Kidney epithelial cell (primary cell): ENCODE measurements around the gene ZMIZ1. TPM values are rescaled to one million over a fixed set of nuclear protein-coding genes. Genes with fewer than 3 reads are reported as not detected.

ENCODE experiments used
- DNase-seq: peaks from one replicate; pipeline ENCODE4 v3.0.0-alpha.2; 2010; ENCODE audit warnings: low read depth
- H3K27me3 ChIP-seq: 2 replicates; pipeline ENCODE4 v1.6.0; 2011; ENCODE audit warnings: low read length; ENCODE audit not compliant: control insufficient read depth, insufficient read depth
- H3K36me3 ChIP-seq: 2 replicates; pipeline ENCODE4 v1.5.1; 2011; ENCODE audit warnings: low read length; ENCODE audit not compliant: control insufficient read depth, insufficient read depth
- H3K4me3 ChIP-seq: 2 replicates; pipeline ENCODE4 v1.5.1; 2011; ENCODE audit warnings: low read depth, mild to moderate bottlenecking, control low read depth, low read length
- CTCF ChIP-seq: IDR thresholded peaks from 2 replicates; pipeline ENCODE4 v1.5.1; 2011; ENCODE audit warnings: mild to moderate bottlenecking, moderate library complexity, low read length, control low read depth, inconsistent platforms; ENCODE audit not compliant: insufficient read depth, poor library complexity, severe bottlenecking
- total RNA-seq: library from RNA; depleted of rRNA; stranded (reverse); fragments of >200 nt; gene quantifications from 2 replicates; pipeline ENCODE4 v1.2.3, GENCODE V29; 2015

The ZMIZ1 gene
- total RNA-seq, 1 donor from 2014 or later, result 57.5 TPM

- Histone ChIP-seq H3K4me3 (no peak overlapping the region), H3K36me3 (no peaks in the 10 kb centered on the region), H3K27me3 (peaks cover 2% of the 10 kb centered on the region)
- TF ChIP-seq CTCF, result no peak
- DNase-seq, result no peak
Observed at GRCh38 chr10:79053481-79054202, 15.1 kb upstream of the ZMIZ1 start.

GRCh38 chr10:79054203-79055099, 14.3 kb upstream of the ZMIZ1 start:
- no peak for TF ChIP-seq CTCF
- H3K4me3 ChIP-seq, result no peak overlapping the region
- H3K27me3 ChIP-seq, result peaks cover 2% of the 10 kb centered on the region
- no peaks in the 10 kb centered on the region for H3K36me3 ChIP-seq
- DNase-seq, result no peak

GRCh38 chr10:79055100-79055782, 13.5 kb upstream of the ZMIZ1 start:
- H3K36me3 ChIP-seq, result no peaks in the 10 kb centered on the region
- no peak for TF ChIP-seq CTCF

GRCh38 chr10:79055892-79056291, 12.9 kb upstream of the ZMIZ1 start:
- H3K27me3 ChIP-seq, result peaks cover 4% of the 10 kb centered on the region
- TF ChIP-seq CTCF, result no peak
- H3K36me3 ChIP-seq, result no peaks in the 10 kb centered on the region
- no peak overlapping the region for H3K4me3 ChIP-seq
- no peak for DNase-seq

More at GRCh38 chr10:79055100-79055782, 13.5 kb upstream of the ZMIZ1 start:
- no peak for DNase-seq
- Histone ChIP-seq H3K27me3 (peaks cover 4% of the 10 kb centered on the region), H3K4me3 (no peak overlapping the region)

GRCh38 chr10:79056361-79056735, 12.4 kb upstream of the ZMIZ1 start:
- no peak for DNase-seq
- no peaks in the 10 kb centered on the region for H3K36me3 ChIP-seq
- H3K4me3 ChIP-seq, result no peak overlapping the region
- H3K27me3 ChIP-seq, result peaks cover 4% of the 10 kb centered on the region
- no peak for TF ChIP-seq CTCF
